Measurements from ENCODE around the gene SLC25A20. TPM values are rescaled to one million over a fixed set of nuclear protein-coding genes. Genes with fewer than 3 reads are reported as not detected.
A peak's percentile ranks its signal among the peaks of the same experiment; 100 is the strongest.
"Not testable (repeated sequence)": the region's sequence is repeated elsewhere in the genome, so short reads cannot be mapped to it uniquely, and the experiment has no call there.

SLC25A20 gene
- total and polyA plus RNA-seq, 8 donors: 8.3 to 15.7 (median 10.0) TPM

DNA sequence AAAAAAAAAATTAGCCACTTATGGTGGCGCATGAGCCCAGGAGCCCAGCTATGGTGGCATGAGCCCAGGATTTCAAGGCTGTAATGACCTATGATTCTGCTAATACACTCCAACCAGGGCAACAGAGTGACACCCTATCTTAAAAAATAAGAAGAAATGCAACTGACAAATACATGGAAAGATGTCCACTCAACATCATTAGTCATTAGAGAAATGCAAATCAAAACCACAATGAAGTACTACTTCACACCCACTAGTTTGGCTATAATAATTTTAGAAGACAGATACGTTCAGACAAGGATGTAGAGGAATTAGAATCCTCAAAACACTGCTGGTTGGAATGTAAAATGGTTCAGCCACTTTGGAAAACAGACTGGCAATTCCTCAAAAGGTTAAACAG is 61.5 kb downstream of the SLC25A20 start:
- Histone ChIP-seq H3K27me3 (no peaks in the 10 kb centered on the region), H3K27ac (no peak overlapping the region), H3K4me1 (peaks cover 0 to 4% (median 0%) of the 10 kb centered on the region in 3 donors), H3K4me3 (no peak overlapping the region), H3K36me3 (no peaks in the 10 kb centered on the region), H3K9me3 (no peaks in the 10 kb centered on the region)
- intact Hi-C loops (cut with DNase I): no loop called here
- no peak for DNase-seq
- TF ChIP-seq CTCF (IDR thresholded peaks at IDR 0.05): no peak
- no peak for FAIRE-seq
- WGBS, 2 donors: 88% methylated on average over 2 of the region's 2 CpGs
- ATAC-seq: no peak

DNA sequence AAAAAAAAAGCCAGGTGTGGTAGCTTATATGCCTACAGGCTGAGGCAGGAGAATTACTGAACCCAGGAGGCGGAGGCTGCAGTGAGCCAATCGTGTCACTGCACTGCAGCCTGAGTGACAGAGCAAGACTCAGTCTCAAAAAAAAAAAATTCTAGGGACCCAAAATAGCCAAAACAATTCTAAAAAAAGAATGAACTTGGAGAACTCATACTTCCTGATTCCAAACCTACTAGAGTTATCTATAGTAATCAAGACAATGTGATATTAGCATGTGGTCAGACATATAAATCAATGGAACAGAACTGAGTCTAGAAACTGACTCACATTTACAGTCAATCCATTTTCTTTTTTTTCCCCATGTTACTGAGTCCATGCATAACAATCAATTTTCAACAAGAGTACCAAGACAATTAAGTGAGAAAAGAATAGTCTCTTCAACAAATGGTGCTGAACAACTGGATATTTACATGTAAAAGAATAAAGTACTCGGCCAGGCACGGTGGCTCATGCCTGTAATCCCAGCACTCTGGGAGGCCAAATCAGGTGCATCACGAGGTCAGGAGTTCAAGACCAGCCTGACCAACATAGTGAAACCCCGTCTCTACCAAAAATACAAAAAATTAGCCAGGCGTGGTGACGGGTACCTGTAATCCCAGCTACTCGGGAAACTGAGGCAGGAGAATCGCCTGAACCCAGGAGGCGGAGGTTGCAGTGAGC is 62.9 kb downstream of the SLC25A20 start:
- H3K27me3 ChIP-seq: no peaks in the 10 kb centered on the region
- H3K36me3 ChIP-seq: no peaks in the 10 kb centered on the region
- H3K4me3 ChIP-seq: no peak overlapping the region
- no peaks in the 10 kb centered on the region for H3K9me3 ChIP-seq
- 93 to 94% methylated on average over 11 of the region's 11 CpGs for WGBS, 2 donors
- intact Hi-C loops (cut with DNase I): no loop called here
- no peak for DNase-seq
- H3K27ac ChIP-seq: no peak overlapping the region
- ATAC-seq: no peak
- FAIRE-seq: no peak
- no peak for TF ChIP-seq CTCF (IDR thresholded peaks at IDR 0.05)
- peaks cover 0 to 5% (median 0%) of the 10 kb centered on the region in 3 donors for H3K4me1 ChIP-seq

- TF ChIP-seq CTCF (IDR thresholded peaks at IDR 0.05): no peak
- DNase-seq (no peak), ATAC-seq (peak; percentile 80 to 90 (median 86)), FAIRE-seq (no peak)
- Histone ChIP-seq H3K27ac (no peak overlapping the region), H3K27me3 (no peaks in the 10 kb centered on the region), H3K4me1 (peaks cover 0 to 5% (median 0%) of the 10 kb centered on the region in 3 donors), H3K4me3 (no peak overlapping the region), H3K9me3 (no peaks in the 10 kb centered on the region), H3K36me3 (no peaks in the 10 kb centered on the region)
- intact Hi-C loops (cut with DNase I): no loop called here
These were observed 66.0 kb downstream of the SLC25A20 start for GRCh38 chr3:48832684-48833083.

GRCh38 chr3:48830715-48831114 is 68.0 kb downstream of the SLC25A20 start:
- WGBS, 2 donors: 90 to 91% methylated on average over 6 of the region's 6 CpGs
- no peaks in the 10 kb centered on the region for H3K36me3 ChIP-seq
- H3K27ac ChIP-seq: no peak overlapping the region
- no peak for TF ChIP-seq CTCF (IDR thresholded peaks at IDR 0.05)
- H3K9me3 ChIP-seq: no peaks in the 10 kb centered on the region
- intact Hi-C loops (cut with DNase I): no loop called here
- H3K27me3 ChIP-seq: no peaks in the 10 kb centered on the region
- FAIRE-seq: no peak
- peaks cover 0 to 5% (median 0%) of the 10 kb centered on the region in 3 donors for H3K4me1 ChIP-seq
- DNase-seq: no peak
- no peak for ATAC-seq
- H3K4me3 ChIP-seq: no peak overlapping the region

DNA sequence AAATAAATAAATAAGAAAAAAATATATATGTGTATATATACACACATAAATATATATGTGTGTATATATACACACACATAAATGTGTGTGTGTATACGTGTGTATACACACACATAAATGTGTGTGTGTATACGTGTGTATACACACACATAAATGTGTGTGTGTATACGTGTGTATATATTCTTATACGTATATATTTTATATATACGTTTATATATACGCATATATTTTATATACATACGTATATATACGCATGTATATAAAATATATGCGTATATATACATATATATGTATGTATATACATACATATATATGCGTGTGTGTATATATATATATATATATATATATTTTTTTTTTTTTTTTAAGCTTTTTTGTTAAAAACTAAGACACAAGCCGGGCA is 69.2 kb downstream of the SLC25A20 start:
- H3K4me3 ChIP-seq; DNase-seq; H3K27ac ChIP-seq; FAIRE-seq; H3K9me3 ChIP-seq; H3K36me3 ChIP-seq; H3K27me3 ChIP-seq; intact Hi-C loops (cut with DNase I); H3K4me1 ChIP-seq; ATAC-seq: not testable (repeated sequence)
- 93 to 94% methylated on average over 11 of the region's 11 CpGs for WGBS, 2 donors

- DNase-seq; H3K27me3 ChIP-seq; FAIRE-seq; ATAC-seq; H3K27ac ChIP-seq; H3K4me3 ChIP-seq; H3K4me1 ChIP-seq; H3K9me3 ChIP-seq; intact Hi-C loops (cut with DNase I); H3K36me3 ChIP-seq: not testable (repeated sequence)
- 92 to 95% methylated on average over 10 of the region's 10 CpGs for WGBS, 2 donors
These were observed 70.8 kb downstream of the SLC25A20 start for GRCh38 chr3:48827874-48828273.

All from pancreas (tissue), 10 donors.